SK-N-SH treated with all-trans-retinoic acid at 6 μM for 48 hours (cell line): ENCODE data around the gene ITGAV.
A peak's percentile ranks its signal among the peaks of the same experiment; 100 is the strongest.

Experiments used
- ATAC-seq: fragments of 200-7000 bp; cut with Tn5 transposase; 3 replicates; pipeline ENCODE4 v1.9.1; 2020; ENCODE audit warnings: mild to moderate bottlenecking, moderate library complexity
- ARNTL ChIP-seq: fragments of 450-650 bp; formaldehyde crosslinking; IDR thresholded peaks from 2 replicates; pipeline ENCODE4 v1.5.0; 2020; ENCODE audit warnings: low read depth, mild to moderate bottlenecking, moderate library complexity, borderline replicate concordance
- CREB5 ChIP-seq: fragments of 250-450 bp; sonication (Bioruptor Pico); IDR thresholded peaks from 2 replicates; pipeline ENCODE4 v1.5.1; 2020; ENCODE audit warnings: low read depth, mild to moderate bottlenecking, moderate library complexity
- ESRRG ChIP-seq: fragments of 250-450 bp; sonication (Bioruptor Pico); IDR thresholded peaks from 2 replicates; pipeline ENCODE4 v1.6.1; 2021; ENCODE audit warnings: mild to moderate bottlenecking
- GLIS3 ChIP-seq: fragments of 250-450 bp; sonication (Bioruptor Pico); IDR thresholded peaks from 2 replicates; pipeline ENCODE4 v1.5.0; 2020; ENCODE audit warnings: mild to moderate bottlenecking, moderate library complexity
- ISL1 ChIP-seq: fragments of 250-450 bp; sonication (Bioruptor Pico); IDR thresholded peaks from 2 replicates; pipeline ENCODE4 v2.1.2; 2022; ENCODE audit warnings: mild to moderate bottlenecking, moderate library complexity
- PPARA ChIP-seq: fragments of 250-450 bp; sonication (Bioruptor Pico); IDR thresholded peaks from 2 replicates; pipeline ENCODE4 v1.5.0; 2020; ENCODE audit warnings: mild to moderate bottlenecking, borderline replicate concordance
- ZNF565 ChIP-seq: fragments of 450-650 bp; formaldehyde crosslinking; conservative IDR thresholded peaks from 2 replicates; pipeline ENCODE4 v1.5.0; 2020; ENCODE audit warnings: low read depth, mild to moderate bottlenecking, moderate library complexity
- ZNF70 ChIP-seq: fragments of 450-650 bp; formaldehyde crosslinking; IDR thresholded peaks from 2 replicates; pipeline ENCODE4 v1.5.0; 2020; ENCODE audit warnings: mild to moderate bottlenecking, moderate library complexity
- TF ChIP-seq, protein P1 (sequence below): fragments of 250-450 bp; sonication (Bioruptor Pico); IDR thresholded peaks from 2 replicates; pipeline ENCODE4 v1.5.1; 2021; ENCODE audit warnings: mild to moderate bottlenecking, moderate library complexity
- TF ChIP-seq, protein P2 (sequence below): fragments of 250-450 bp; sonication (Bioruptor Pico); IDR thresholded peaks from 2 replicates; pipeline ENCODE4 v1.5.0; 2020; ENCODE audit warnings: mild to moderate bottlenecking, moderate library complexity
- TF ChIP-seq, protein P3 (sequence below): fragments of 250-450 bp; sonication (Bioruptor Pico); IDR thresholded peaks from 2 replicates; pipeline ENCODE4 v1.8.0; 2021; ENCODE audit warnings: low read depth, mild to moderate bottlenecking, moderate library complexity, borderline replicate concordance

ITGAV gene

DNA sequence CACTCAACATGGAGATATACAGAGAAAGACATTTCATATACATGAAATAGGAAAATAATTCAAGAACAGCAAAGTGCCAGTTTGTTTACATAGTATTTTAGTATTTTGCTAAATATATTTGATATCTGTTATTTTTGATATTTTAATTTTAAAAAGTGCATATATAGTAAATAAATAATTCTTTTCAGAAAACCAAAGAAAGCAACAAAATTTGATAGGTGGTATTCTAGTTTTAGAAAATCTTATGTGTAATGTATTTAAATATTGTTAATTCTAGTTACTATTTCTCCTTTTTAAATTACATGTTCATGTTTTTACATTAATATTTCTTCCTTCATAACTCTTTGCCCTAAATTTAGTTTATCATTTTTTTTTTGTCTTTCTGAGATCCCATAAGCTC, 69.5 kb downstream of the ITGAV start:
- no peak for TF ChIP-seq ZNF565 (CRISPR knock-in tag)
- no peak for TF ChIP-seq ARNTL (CRISPR knock-in tag)
- TF ChIP-seq, protein P1, sequence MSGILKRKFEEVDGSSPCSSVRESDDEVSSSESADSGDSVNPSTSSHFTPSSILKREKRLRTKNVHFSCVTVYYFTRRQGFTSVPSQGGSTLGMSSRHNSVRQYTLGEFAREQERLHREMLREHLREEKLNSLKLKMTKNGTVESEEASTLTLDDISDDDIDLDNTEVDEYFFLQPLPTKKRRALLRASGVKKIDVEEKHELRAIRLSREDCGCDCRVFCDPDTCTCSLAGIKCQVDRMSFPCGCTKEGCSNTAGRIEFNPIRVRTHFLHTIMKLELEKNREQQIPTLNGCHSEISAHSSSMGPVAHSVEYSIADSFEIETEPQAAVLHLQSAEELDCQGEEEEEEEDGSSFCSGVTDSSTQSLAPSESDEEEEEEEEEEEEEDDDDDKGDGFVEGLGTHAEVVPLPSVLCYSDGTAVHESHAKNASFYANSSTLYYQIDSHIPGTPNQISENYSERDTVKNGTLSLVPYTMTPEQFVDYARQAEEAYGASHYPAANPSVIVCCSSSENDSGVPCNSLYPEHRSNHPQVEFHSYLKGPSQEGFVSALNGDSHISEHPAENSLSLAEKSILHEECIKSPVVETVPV (CRISPR knock-in tag) = no peak
- TF ChIP-seq CREB5 (CRISPR knock-in tag) = no peak
- TF ChIP-seq, protein P2, sequence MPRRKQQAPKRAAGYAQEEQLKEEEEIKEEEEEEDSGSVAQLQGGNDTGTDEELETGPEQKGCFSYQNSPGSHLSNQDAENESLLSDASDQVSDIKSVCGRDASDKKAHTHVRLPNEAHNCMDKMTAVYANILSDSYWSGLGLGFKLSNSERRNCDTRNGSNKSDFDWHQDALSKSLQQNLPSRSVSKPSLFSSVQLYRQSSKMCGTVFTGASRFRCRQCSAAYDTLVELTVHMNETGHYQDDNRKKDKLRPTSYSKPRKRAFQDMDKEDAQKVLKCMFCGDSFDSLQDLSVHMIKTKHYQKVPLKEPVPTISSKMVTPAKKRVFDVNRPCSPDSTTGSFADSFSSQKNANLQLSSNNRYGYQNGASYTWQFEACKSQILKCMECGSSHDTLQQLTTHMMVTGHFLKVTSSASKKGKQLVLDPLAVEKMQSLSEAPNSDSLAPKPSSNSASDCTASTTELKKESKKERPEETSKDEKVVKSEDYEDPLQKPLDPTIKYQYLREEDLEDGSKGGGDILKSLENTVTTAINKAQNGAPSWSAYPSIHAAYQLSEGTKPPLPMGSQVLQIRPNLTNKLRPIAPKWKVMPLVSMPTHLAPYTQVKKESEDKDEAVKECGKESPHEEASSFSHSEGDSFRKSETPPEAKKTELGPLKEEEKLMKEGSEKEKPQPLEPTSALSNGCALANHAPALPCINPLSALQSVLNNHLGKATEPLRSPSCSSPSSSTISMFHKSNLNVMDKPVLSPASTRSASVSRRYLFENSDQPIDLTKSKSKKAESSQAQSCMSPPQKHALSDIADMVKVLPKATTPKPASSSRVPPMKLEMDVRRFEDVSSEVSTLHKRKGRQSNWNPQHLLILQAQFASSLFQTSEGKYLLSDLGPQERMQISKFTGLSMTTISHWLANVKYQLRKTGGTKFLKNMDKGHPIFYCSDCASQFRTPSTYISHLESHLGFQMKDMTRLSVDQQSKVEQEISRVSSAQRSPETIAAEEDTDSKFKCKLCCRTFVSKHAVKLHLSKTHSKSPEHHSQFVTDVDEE (CRISPR knock-in tag) = no peak
- ATAC-seq = no peak

DNA sequence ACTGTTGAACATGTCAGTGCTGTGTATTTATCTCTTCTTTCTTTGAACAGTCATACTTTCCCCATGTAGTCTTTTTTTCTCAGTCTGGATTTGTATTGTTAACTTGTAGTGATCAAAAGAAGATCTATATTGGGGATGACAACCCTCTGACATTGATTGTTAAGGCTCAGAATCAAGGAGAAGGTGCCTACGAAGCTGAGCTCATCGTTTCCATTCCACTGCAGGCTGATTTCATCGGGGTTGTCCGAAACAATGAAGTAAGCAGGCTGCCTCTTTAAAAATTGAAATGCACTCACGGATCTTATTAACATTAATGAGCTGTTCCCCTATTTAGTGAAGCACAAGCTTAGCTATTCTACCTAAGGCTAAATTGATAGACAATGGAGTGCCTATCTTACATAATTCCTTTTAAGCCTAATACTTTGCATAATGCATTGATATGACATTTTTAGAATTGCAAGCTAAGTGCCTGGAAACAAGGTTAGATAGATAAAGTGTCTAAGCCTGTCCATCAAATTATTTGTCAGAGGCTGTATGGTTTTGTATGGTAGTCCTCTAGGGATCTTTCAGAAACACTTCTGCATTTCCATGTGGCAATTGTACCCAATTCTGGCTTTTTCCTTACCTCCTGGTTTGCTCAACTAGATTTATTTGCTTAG, 74.7 kb downstream of the ITGAV start:
- ATAC-seq = no peak; the same call in 2 of the 3 replicates

GRCh38 chr2:186669146-186669545, 79.3 kb downstream of the ITGAV start:
- no peak for ATAC-seq
- TF ChIP-seq, protein P2 (CRISPR knock-in tag) = no peak
- TF ChIP-seq ZNF70 (CRISPR knock-in tag) = no peak
- no peak for TF ChIP-seq ESRRG (CRISPR knock-in tag)
- no peak for TF ChIP-seq PPARA
- TF ChIP-seq, protein P3, sequence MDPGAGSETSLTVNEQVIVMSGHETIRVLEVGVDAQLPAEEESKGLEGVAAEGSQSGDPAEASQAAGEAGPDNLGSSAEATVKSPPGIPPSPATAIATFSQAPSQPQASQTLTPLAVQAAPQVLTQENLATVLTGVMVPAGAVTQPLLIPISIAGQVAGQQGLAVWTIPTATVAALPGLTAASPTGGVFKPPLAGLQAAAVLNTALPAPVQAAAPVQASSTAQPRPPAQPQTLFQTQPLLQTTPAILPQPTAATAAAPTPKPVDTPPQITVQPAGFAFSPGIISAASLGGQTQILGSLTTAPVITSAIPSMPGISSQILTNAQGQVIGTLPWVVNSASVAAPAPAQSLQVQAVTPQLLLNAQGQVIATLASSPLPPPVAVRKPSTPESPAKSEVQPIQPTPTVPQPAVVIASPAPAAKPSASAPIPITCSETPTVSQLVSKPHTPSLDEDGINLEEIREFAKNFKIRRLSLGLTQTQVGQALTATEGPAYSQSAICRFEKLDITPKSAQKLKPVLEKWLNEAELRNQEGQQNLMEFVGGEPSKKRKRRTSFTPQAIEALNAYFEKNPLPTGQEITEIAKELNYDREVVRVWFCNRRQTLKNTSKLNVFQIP (CRISPR knock-in tag) = no peak
- no peak for TF ChIP-seq GLIS3 (CRISPR knock-in tag)

More for the DNA sequence above, 74.7 kb downstream of the ITGAV start:
- TF ChIP-seq, protein P2 (CRISPR knock-in tag) = peak; percentile 92
- no peak for TF ChIP-seq ARNTL (CRISPR knock-in tag)
- TF ChIP-seq ISL1 (CRISPR knock-in tag) = peak; percentile 96
- TF ChIP-seq, protein P1 (CRISPR knock-in tag) = 0 out of 2 replicates have a peak, but pooled peaks have one; percentile 44
